AG04450 (cell line): ENCODE measurements around the gene ZFYVE28. TPM values are rescaled to one million over a fixed set of nuclear protein-coding genes. Genes with fewer than 3 reads are reported as not detected.

Experiments used
- CTCF ChIA-PET: fragments of 300-600, 350-600 bp; formaldehyde crosslinking; extraction: SDS; loops from one replicate; lab custom pipeline; 2022; ENCODE audit warnings: antibody characterized with exemption, inconsistent platforms; lab: Charles Lee
- POLR2A ChIA-PET: fragments of 350-600 bp; formaldehyde crosslinking; extraction: SDS; loops from one replicate; lab custom pipeline; 2021; ENCODE audit warnings: antibody characterized with exemption, inconsistent platforms; lab: Yijun Ruan, JAX
- DNase-seq: peaks from one replicate; pipeline ENCODE4 v3.0.0-alpha.2; 2011; ENCODE audit warnings: low read depth, low spot score
- H3K27ac ChIP-seq: one replicate; pipeline ENCODE4 v1.5.1; 2012; ENCODE audit warnings: low read depth, low read length, control low read depth
- H3K27me3 ChIP-seq: one replicate; pipeline ENCODE4 v1.6.0; 2012; ENCODE audit warnings: low read length; ENCODE audit not compliant: control insufficient read depth, insufficient read depth
- H3K4me3 ChIP-seq: 2 replicates; pipeline ENCODE4 v1.5.1; 2011; ENCODE audit warnings: mild to moderate bottlenecking, low read depth, low read length, control low read depth
- H3K9me3 ChIP-seq: 2 replicates; pipeline ENCODE4 v1.5.1; 2012; ENCODE audit warnings: low read length; ENCODE audit not compliant: control insufficient read depth, insufficient read depth
- polyA plus RNA-seq: library from polyadenylated mRNA; depleted of rRNA; stranded (reverse); fragments of >200 nt; gene quantifications from 2 replicates; pipeline ENCODE4 v1.2.3, GENCODE V29; 2011
- TF ChIP-seq, protein P1 (sequence below): IDR thresholded peaks from 2 replicates; pipeline ENCODE4 v1.5.1; 2011; ENCODE audit warnings: low read depth, low read length, control low read depth, inconsistent platforms

The ZFYVE28 gene
- polyA plus RNA-seq, 1 experiment, result 2.2 TPM

DNA sequence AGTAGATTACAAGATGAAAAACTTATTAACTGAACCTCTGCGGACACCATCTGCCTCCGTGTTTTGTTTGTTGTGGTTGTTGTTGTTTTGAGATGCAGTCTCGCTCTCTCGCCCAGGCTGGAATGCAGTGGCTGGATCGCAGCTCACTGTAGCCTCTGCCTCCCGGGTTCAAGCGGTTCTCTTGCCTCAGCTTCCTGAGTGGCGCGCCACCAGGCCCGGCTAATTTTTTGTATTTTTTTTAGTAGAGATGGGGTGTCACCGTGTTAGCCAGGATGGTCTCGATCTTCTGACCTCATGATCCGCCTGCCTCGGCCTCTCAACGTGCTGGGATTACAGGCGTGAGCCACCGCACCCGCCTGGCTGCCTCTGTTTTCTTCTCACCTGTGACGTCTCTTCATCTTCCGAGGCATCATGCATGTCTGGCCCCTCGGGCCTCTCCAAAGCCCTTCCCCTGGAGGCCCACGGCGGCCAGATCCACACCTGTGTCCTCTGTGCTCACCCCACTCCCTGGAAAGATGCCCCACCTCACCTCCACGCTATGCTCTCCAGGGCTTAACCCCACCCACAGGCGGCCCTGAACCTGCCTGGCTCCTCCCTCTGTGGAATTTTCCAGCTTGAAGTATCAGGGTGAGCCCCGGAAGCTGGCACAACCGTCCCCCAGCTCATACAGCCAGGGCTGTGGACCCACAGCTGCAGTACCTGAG, 79.5 kb downstream of the ZFYVE28 start:
- no peak for DNase-seq
- ChIA-PET POLR2A (no interaction called here), CTCF (no interaction called here)
- TF ChIP-seq, protein P1, sequence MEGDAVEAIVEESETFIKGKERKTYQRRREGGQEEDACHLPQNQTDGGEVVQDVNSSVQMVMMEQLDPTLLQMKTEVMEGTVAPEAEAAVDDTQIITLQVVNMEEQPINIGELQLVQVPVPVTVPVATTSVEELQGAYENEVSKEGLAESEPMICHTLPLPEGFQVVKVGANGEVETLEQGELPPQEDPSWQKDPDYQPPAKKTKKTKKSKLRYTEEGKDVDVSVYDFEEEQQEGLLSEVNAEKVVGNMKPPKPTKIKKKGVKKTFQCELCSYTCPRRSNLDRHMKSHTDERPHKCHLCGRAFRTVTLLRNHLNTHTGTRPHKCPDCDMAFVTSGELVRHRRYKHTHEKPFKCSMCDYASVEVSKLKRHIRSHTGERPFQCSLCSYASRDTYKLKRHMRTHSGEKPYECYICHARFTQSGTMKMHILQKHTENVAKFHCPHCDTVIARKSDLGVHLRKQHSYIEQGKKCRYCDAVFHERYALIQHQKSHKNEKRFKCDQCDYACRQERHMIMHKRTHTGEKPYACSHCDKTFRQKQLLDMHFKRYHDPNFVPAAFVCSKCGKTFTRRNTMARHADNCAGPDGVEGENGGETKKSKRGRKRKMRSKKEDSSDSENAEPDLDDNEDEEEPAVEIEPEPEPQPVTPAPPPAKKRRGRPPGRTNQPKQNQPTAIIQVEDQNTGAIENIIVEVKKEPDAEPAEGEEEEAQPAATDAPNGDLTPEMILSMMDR, result no peak
- Histone ChIP-seq H3K4me3 (no peak overlapping the region), H3K9me3 (no peaks in the 10 kb centered on the region; the same call in 1 of the 2 replicates), H3K27me3 (peaks cover 25% of the 10 kb centered on the region), H3K27ac (no peak overlapping the region)

DNA sequence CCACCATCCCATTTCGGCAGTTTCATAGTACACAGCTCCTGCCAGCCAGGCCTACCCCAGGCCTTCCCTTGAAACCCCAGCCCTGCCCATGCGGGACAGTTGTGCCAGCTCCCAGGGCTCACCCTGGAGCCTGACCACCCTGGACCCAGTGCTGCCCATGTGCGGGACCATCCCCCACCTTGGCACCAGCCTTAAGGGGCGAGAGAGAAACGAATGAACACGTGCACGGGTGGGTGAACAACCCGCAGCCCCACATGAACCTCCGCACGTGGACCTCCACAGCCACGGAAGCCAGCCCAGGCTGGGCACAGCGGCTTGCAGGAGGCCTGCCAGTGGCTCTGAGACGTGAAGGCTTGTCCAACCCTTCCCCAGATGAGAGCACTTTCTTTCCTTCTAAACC, 80.5 kb downstream of the ZFYVE28 start:
- H3K27me3 ChIP-seq, result peaks cover 23% of the 10 kb centered on the region
- ChIA-PET POLR2A (no interaction called here), CTCF (no interaction called here)
- H3K4me3 ChIP-seq, result no peak overlapping the region
- TF ChIP-seq, protein P1, result no peak
- no peak for DNase-seq
- no peaks in the 10 kb centered on the region; the same call in 1 of the 2 replicates for H3K9me3 ChIP-seq
- H3K27ac ChIP-seq, result no peak overlapping the region

DNA sequence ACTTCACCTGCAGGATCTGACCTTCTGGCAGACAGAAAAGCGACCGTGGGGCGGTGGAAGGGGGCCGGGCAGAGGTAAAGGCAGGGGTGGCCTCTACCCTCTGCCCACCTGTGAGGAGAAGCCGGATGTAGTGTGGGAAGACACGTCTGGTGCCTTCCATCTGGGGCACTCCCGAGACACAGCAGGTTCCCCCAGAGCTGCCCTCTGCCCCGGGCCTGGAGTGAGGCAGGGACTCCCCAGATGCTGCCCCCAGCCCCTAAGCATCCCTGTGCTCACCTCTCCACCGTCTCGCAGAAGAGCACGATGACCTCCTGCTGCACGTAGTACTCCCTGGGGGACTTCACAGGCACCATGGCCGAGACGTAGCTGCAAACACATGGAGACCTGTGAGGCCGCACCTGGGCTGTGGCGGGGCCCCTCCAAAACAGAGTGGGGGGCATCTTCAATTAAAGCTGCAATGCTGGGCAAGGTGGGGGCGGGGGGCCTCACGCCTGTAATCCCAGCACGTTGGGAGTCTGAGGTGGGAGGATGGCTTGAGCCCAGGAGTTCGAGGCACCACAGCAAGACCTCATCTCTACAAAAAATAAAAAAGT, 81.2 kb downstream of the ZFYVE28 start:
- CTCF ChIA-PET, result no interaction called here
- no peak overlapping the region for H3K4me3 ChIP-seq
- H3K27ac ChIP-seq, result no peak overlapping the region
- POLR2A ChIA-PET, result no interaction called here
- peaks cover 23% of the 10 kb centered on the region for H3K27me3 ChIP-seq
- H3K9me3 ChIP-seq, result no peaks in the 10 kb centered on the region; the same call in 1 of the 2 replicates
- DNase-seq, result no peak
- TF ChIP-seq, protein P1, result no peak

DNA sequence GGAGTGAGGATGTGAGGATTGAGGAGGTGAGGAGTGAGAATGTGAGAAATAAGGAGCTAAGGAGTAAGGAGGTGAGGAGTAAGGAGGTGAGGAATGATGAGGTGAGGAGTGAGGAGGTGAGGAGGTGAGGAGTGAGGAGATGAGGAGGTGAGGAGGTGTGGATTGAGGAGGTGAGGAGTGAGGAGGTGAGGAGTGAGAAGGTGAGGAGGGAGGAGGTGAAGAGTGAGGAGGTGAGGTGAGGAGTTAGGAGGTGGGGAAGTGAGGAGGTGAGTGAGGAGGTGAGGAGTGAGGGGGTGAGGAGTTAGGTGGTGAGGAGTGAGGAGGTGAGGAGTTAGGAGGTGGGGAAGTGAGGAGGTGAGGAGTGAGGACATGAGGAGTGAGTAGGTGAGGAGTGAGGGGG, 81.8 kb downstream of the ZFYVE28 start:
- peaks cover 23% of the 10 kb centered on the region for H3K27me3 ChIP-seq
- ChIA-PET POLR2A (no interaction called here), CTCF (no interaction called here)
- DNase-seq, result no peak
- TF ChIP-seq, protein P1, result no peak
- no peak overlapping the region for H3K4me3 ChIP-seq
- no peak overlapping the region for H3K27ac ChIP-seq
- no peaks in the 10 kb centered on the region; the same call in 1 of the 2 replicates for H3K9me3 ChIP-seq

DNA sequence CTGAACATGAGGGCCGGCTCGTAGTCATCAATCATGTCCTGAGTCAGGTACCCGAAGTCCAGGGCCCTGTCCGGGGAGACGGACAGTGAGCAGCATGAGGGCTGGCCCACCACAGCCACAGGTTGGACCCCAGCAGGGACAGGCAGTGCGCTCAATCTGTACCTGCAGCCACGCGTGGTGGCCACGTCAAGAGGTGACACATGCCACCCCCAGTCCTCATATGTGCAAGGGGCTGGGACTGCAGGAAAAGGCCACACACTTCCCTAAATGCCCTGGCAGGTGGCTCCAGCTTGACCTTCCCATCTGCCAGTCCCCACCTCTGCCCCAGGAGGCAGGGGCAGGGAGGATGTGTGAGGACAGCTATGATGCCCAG, 82.7 kb downstream of the ZFYVE28 start:
- no peak for DNase-seq
- ChIA-PET POLR2A (no interaction called here), CTCF (no interaction called here)
- H3K4me3 ChIP-seq, result no peak overlapping the region
- no peaks in the 10 kb centered on the region; the same call in 1 of the 2 replicates for H3K9me3 ChIP-seq
- no peak overlapping the region for H3K27ac ChIP-seq
- TF ChIP-seq, protein P1, result no peak
- peaks cover 23% of the 10 kb centered on the region for H3K27me3 ChIP-seq
